ENCODE measurements around the gene SEPTIN1.

DNA sequence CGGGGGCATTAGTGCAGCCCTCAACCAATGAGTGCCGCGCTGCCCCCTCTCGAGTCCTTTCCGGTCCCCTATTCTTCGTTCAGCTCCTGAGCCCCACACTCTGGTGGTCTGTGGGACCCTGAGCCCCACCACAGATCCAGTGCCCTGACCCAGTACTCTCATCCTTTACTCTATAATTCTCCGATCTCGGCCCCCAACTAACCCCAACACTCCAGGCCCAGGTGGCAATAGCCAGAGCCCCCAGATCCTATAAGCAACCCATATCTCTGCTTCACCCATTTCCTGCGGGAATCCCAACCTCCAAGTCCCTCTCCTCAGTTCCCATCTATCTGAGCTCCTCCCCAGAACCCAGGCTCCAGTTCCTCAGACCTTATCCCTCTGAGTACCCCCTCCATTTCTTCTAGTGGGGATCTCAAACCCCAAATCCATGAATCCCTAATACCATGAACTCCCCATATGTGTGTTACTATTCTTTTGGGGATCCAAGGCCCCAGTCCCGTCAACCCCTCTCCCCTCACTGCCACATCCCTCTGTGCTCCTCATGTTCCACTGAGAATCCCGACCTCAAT, 11.0 kb downstream of the SEPTIN1 start:
- TF ChIP-seq CTCF (IDR thresholded peaks at IDR 0.05; ENCODE audit: extremely low read depth in 1 of 2, insufficient read depth in 1 of 2, low read depth in 1 of 2, low read length in 2 of 2) (no peak), POLR2A (IDR thresholded peaks at IDR 0.05; ENCODE audit: low read depth, low read length) (peak; percentile 80)

All from endothelial cell of umbilical vein (primary cell).